ENCODE results near the gene TTL. TPM values are rescaled to one million over a fixed set of nuclear protein-coding genes. Genes with fewer than 3 reads are reported as not detected.
"Not testable (repeated sequence)": the region's sequence is repeated elsewhere in the genome, so short reads cannot be mapped to it uniquely, and the experiment has no call there.

TTL gene
- 40.7 and 42.3 TPM in 2 replicates for total RNA-seq

DNA sequence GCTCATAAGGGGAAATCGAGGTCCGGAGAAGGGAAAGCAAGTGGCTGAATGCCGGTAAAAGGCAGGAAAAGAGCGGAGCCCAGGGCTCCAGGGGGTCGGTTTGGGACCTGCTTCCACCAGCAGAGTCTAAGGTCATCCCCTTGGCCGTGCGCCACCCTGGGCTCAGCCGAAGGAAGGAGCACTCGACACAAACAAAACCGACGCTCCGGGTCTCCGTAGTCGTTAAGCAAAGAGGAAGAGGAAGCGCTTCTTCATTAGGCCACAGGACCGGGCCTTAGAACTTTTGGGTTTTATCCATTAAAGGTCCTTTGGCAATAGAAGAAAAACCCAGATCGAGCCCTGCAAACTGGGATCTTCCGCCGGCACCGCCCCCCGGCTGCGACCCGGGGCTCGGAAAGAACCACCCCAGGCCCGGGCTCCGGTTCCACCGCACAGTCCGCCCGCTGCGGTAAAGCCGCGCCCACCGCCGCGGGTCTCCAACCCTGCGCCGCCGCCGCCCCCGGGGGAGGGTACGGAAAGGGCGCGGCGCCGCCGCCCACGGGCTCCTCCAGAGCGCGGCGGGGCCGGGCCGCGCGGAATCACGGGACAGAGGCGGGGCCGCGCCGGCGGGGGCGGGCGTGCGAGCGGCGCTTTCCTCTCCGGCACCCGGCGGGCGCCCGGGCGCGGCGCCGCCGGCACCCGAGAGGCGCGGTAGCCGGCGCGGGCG, at the start of gene TTL:
TSS of gene TTL (plus strand) at position 629 of the 706 bp plus-strand sequence. CDS start 189 bp downstream, outside the sequence.
- intact Hi-C loops (cut with micrococcal nuclease): loop anchor here (1.0 to 5.0 kb wide), 8 partner anchors 61 to 426 kb away; partner anchors contain the start of genes CKAP2L, POLR1B, TMEM87B and ZC3H6

DNA sequence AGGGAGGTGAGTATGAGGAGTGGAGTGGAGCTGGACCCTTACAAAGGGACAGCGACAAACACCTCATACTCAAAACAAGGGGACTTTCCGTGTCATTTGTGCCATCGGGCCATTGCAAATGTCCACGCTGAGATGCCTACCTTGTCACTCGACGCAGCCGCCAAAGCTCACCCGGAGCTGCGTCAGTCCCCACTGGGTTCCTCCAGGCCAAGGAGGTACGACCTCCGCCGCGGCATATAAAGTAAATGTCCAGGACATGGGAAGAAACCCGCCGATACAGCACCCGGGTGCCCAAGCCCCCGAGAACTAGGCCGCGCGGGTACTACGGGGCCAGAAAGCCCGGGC, 49.6 kb upstream of the TTL start:
- intact Hi-C loops (cut with micrococcal nuclease): loop anchor here (5.0 kb wide), 2 partner anchors 310 to 380 kb away; no protein-coding TSS in a partner anchor

DNA sequence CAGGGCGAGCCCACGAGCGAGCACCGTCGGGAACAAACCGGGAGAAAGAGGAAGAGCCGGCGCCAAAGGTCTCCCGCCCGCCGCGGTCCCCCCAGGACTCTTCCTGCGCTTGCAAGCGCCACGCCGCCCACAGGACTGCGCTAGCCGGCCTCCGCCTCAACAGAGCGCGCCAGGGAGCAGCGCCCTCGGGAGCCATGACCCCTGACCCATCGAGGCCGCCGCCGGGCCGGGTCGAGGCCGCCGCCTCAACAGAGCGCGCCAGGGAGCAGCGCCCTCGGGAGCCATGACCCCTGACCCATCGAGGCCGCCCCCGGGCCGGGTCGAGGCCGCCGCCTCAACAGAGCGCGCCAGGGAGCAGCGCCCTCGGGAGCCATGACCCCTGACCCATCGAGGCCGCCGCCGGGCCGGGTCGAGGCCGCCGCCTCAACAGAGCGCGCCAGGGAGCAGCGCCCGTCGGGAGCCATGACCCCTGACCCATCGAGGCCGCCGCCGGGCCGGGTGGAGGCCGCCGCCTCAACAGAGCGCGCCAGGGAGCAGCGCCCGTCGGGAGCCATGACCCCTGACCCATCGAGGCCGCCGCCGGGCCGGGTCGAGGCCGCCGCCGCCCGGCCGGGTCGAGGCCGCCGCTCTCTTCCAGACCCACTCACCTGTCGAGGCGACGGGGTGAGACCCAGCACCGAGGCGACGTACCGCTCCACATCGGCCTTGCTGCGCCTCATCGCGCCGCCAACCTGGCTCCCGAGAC, 49.0 kb upstream of the TTL start:
- intact Hi-C loops (cut with micrococcal nuclease): loop anchor here (5.0 kb wide), 2 partner anchors 311 to 381 kb away; no protein-coding TSS in a partner anchor

DNA sequence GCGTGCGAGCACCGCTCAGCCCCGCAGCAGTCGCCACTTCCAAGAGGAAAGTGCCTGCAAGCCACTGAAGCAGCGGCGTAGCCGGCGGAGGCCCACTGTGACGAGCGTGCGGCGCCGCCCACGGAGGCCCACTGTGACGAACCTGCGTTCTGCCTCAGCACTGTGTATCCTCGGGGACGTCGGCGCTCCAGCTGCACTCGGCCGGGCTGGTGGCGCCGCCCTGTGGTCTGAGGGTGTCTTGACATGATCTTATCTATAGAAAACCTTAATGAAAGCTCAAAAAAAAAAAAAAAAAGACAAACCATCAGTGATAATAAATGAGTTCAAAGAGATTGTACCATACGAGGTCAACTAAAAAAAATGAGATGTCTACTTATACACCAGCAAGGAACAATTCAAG, 48.5 kb upstream of the TTL start, which contains the start of gene RGPD8:
TSS of gene RGPD8 (minus strand) at position 166 of the 400 bp plus-strand sequence. CDS start 192 bp downstream, outside the sequence.
- intact Hi-C loops (cut with micrococcal nuclease): loop anchor here (5.0 kb wide), 2 partner anchors 311 to 381 kb away; no protein-coding TSS in a partner anchor

DNA sequence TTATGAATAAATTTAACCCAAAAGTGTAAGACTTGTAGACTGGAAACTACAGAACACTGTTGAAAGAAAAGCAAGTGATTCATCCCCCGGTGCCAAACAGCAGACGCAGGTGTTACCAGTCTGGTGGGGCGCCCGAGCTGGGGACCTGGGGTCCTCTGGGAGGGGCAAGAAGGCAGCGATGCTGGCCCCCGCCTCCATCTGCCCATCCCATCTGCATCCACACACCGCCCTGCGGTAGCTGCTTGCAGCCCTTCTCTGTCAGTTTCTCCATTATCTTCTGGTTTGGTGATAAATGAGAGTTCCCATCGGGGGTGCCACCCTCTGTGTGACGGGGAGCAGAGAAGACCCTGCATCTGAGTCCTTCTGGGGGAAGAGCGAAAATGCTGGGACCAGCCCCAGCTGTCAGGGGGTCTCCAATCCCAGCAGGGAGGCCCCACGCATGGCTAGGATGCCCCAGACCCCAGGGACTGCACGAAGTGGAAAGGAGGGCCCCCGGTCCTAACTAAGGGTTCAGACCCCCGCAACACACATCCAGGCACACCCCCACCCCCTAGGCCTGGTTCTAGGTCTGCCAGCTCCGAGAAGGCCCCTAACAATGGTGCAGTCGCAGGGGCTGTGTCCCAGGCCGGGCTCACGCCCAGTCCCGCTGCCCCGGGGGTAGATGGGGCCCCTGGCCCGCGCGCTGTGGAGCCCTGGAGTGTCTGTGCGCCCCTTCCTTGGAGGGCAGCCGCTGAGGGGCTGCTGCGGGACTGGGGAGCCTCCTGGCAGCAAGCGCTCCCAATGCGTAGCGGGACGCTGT, 47.8 kb upstream of the TTL start:
- intact Hi-C loops (cut with micrococcal nuclease): loop anchor here (5.0 kb wide), 2 partner anchors 312 to 382 kb away; no protein-coding TSS in a partner anchor

DNA sequence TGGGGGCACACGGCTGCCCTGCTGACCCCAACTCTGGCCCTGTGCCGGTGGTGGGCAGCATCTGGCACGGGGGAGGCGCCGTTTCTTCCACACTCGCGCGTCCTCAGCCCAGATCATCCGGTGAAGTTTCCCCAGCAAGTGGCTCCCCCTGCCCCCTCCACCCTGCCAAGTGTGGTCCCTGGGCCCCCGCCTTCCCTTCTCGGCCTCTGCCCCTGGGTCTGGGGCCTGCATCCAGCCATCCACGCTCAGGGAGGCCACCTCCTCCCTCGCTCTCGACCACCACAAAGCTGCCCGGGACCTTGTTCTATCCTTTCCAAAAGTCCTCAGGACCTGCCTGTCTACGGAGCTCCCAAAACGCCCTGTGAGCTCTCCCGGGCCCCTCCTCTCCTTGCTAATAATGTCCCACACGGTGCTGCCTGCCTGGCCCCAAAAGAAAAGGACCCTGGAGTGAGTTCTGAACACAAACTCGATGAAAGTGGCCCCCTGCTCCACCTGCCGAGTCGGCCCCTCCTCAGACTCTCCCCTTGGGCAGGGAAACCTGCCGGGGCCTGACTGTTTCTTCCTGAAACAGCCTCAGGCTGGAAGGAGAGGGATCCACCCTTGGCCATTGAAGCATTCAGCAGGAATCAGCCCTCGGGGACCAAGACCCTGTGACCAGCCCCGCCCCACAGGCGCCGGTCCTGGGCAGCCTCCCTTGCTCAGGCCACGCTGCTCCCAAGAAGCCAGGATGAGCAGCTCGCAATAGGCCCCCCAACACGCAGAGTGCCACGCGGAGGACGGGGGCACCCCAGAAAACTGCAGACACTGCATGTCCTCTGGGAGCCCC, 46.9 kb upstream of the TTL start:
- intact Hi-C loops (cut with micrococcal nuclease): loop anchor here (5.0 kb wide), 2 partner anchors 313 to 383 kb away; no protein-coding TSS in a partner anchor

DNA sequence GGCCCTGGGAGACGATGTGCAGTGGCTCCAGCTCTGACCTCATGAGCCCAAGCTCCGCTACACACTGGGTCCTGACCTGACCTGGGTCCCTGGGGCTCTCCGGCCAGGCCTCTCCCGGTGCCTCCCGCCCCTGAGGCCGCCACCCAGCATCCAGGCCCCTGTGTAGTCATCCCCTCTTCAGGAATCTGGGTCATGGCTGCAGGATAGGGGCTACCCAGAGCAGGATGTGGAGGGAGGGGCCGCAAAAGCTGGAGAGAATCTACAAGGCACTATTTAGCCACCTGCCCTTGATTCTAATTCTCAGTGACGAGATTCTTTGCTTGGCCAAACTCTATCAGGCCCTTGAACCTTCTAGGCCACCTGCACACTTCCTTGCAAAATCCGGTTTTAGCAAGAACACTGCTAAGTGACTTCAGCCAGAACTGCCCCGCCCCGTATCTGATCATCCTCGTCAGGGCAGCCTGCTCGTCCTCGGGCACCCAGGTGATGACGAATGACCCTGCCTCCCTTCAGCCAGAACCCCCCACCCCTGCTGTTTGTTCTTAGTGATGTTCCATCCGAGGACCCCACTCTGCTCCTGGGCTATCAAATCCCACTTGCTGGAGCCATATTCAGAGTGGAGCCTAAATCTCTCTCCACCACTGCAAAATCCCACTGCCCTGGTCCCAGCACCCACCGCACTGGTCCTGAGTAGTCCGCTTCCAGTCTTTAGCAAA, 46.1 kb upstream of the TTL start:
- intact Hi-C loops (cut with micrococcal nuclease): not testable (repeated sequence)

DNA sequence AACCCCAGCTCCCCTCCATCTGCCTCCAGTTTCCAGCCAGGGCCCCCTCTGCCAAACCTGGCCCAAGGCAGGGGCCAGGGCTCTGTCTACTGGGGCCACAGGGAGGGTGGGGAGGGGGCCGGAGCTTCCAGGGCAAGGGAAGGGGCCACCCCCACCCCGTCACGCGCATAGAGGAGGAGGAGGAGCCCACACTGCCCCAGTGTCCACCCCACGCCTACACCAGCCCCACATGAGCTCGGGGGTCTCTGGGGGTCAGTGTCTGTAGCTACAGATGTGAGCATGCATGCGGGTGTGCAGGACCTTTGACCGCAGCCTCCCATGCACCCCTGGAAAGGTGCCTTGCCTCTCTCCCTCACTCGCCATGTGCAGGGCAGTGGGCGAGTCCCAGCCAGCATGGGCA, 45.0 kb upstream of the TTL start:
- intact Hi-C loops (cut with micrococcal nuclease): not testable (repeated sequence)

DNA sequence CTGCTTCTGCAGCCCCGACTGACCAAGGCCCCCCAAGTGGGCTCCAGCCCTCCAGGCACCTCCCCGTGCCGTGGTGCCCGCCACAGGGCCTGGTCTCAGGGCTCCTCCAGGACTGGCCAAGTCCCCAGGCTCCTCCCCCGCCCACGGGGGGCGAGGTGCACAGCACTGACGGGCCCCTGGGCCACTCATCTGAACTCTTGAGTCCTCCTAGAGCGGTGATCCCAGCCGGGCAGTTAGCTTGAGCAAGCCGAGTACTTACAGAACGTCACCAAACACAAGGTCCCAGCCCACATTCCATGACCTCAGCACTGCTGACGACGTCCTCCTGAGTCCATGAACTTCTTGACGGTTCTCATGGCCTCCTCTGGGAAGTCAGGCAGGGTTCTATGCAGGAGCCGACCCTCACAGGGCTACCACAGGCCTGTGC, 44.5 kb upstream of the TTL start:
- intact Hi-C loops (cut with micrococcal nuclease): not testable (repeated sequence)

DNA sequence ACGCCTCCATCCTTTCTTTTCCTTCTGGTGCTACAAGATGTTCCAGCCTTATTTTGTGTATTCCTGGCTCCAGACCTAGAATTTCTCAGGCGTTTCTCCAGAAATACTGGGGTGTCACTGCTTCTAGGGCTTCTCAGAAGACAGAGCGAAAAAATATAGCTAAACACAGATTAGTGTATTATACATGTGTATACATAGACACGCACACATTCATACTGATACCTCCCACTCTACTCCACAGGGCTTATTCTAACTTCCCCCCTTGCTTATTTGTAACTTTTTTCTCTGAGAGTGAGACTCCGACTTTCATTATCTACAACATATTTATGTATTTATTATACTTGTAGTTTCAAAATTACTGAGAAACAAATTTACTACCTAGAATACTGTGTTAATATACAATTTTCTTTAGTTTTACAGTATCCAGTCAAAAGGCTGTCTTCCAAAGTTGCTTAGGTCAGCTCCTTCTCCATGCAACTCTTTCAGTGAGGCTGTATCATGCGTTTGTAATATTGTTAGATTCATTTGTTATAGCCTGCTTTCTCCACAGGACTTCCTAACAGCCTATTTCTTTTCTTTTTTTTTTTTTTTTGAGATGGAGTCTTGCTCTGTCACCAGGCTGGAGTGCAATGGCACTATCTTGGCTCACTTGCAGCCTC, 43.2 kb upstream of the TTL start:
- intact Hi-C loops (cut with micrococcal nuclease): not testable (repeated sequence)

DNA sequence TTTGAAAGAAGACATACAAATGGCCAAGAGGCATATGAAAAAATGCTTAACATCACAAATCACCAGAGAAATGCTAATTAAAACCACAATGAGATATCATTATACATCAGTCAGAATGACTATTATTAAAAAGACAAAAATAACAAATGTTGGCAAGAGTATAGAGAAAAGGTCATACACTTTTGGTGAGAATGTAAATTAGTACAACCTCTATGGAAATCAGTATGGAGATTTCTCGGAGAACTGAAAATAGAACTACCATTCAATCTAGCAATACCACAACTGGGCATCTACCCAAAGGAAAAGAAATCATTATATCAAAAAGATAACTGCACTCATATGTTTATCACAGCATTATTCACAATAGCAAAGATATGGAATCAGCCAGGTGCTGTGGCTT, 37.7 kb upstream of the TTL start:
- intact Hi-C loops (cut with micrococcal nuclease): not testable (repeated sequence)

DNA sequence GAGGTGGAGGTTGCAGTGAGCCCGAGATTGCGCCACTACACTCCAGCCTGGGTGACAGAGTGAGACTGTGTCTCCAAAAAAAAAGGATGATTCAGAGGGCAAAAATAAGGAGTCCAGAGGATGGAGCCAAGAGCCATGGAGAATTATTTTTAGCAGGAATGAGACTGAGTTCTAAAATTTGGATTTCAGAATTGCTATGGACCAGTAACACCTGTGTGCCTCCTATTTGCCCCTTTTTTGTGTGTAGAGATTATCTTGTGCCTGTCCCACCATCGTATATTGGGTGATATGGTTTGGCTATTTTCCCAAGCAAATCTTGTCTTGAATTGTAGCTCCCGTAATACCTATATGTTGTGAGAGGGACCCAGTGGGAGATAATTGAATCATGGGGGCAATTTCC, 32.1 kb upstream of the TTL start:
- intact Hi-C loops (cut with micrococcal nuclease): no loop called here

DNA sequence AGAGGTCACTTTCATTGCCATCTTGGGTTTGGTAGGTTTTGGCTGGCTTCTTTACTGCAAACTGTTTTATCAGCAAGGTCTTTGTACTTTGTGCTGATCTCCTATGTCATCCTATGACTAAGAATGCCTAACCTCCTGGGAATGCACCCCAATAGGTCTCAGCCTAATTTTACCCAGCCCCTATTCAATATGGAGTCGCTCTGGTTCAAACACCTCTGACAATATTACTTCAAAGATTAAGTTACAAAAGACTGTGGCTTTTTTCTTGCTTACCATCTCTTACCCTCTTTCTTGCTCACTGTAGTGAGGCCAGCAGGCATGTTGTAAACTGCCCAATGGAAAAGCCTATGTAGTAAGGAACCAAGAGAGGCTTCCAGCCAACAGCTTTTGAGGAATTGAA, 30.6 kb upstream of the TTL start:
- intact Hi-C loops (cut with micrococcal nuclease): no loop called here

DNA sequence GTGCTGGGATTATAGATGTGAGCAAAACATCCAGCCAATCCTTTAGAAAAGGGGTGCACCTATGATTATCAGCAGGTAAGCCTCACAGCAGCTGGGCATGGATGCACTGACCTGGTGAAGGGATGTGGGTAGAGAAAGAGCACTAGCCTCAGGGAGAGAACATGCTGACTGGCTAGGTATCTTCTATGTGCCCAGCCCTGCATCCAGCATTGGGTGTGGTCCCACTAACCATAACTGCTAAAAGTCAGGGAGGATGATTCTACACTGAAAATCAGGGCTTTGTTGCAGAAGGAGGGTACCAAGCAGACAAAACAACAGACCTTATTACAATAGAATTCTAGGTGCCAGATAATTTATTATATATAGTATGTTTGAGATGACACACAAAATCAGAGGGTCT, 27.4 kb upstream of the TTL start:
- intact Hi-C loops (cut with micrococcal nuclease): no loop called here

DNA sequence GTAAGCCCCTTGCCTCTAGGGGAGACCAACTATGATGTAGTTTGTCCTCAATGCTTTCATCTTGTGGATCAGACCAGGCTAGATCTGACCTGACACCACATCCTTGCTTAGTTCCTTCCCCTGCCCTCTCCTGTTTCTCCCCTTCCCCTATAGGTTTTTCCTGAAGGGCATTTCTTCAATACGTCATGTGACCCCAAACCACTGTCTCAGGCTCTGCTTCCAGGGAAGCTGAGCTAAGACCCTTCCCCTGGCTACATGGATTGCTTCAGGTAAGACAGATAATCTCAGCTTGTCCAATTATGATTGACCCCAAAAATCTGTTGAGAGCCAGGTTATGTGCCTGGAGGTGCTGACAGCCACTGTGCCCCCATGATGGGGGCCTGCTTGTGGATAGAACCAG, 22.6 kb upstream of the TTL start:
- intact Hi-C loops (cut with micrococcal nuclease): no loop called here

DNA sequence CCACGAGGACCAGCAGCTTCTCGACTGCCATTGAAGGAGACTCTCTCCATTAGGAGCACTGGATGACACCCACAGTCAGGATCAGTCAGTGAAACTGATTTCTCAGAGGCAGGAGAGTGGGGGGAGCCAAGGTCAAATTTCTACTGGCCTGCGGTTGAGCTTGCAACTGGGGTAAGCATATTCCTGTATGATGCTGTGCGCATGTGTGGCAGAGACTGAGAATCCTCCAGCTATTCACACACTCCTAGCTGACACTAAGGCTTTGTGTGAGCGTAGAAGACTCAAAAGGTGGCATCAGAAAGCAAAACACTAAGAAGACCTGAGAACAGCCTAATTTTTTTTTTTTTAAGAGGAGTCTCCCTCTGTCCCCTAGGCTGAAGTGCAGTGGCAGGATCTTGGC, 19.8 kb upstream of the TTL start:
- intact Hi-C loops (cut with micrococcal nuclease): no loop called here

DNA sequence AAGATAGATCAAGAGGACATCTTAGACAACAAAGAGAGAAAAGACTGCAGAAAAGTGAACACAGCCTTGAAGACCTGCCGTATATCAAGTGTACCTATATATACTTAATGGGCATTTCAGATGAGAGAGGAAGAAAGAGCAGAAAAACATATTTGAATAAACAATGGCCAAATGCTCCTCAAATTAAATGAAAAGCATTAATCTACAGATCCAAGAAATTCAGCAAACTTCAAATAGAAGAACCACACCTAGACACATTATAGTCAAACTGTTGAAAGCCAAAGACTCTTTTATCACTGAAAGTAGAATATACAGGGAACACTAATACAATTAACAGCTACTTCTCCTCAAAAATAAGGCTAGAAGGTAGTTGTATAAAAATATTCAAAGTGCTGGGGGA, 18.7 kb upstream of the TTL start:
- intact Hi-C loops (cut with micrococcal nuclease): no loop called here

DNA sequence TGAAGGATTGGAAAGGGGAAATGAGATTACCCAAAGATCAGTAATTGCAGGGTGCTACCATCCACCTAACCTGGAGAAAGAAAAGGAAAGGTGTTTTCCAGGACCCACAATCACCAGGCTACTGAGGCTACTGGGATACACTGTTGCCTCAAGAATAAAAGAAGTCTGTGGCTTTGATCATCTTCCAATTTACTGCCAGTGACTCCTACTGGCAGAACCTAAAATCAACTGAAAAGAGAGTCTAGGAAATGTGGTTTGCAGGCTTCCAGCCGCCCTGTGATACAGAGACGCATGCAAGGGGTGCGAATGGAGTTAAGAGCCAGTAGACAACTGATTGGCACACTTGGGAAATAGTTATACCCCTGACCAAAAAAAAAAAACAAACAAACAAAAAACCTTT, 16.6 kb upstream of the TTL start:
- intact Hi-C loops (cut with micrococcal nuclease): no loop called here

DNA sequence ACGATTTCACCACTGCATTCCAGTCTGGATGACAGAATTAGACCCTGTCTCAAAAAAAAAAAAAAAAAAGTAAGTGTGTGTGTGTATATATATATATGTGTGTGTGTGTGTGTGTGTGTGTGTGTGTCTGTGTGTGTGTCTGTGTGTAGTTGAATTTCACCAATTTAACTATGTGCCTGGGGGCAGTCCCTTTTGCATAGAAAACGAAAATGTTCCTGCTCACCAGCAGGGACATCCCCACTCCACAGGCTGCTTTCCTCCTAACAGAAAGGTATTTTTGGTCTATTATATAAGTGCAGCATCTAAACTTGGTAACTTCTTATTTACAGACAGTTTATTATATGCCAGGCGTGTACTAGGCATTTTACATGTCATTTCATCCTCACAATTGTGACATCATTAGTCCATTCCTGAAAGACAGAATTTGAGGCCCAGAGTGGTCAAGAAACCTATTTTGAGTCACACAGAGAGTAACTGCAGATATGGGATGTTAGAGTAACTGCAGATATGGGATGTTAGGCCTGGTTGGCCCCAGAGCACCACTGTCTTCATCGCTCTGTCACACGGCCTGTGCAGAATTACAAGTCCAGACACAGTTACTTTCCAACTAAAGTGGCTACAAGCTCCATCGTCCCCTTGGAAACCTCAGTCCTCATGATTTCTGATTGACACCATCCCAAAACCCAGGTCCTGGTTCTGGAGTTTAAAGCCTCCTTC, 9.3 kb upstream of the TTL start:
- intact Hi-C loops (cut with micrococcal nuclease): no loop called here

Measured in T-helper 2 cell treated with Interferon-gamma antibody and Interleukin-4, amounts not matched to agents 100 ng/mL and 5 ng/mL, for 36 hours (primary cell).